Nephron progenitor cell (in vitro differentiated cells): Measurements from ENCODE around the gene HIVEP3.

Experiments
- DNase-seq: peaks from one replicate; pipeline ENCODE4 v3.0.0; 2021
- H3K27ac Mint-ChIP-seq: 2 replicates; pipeline ENCODE4 v1.8.0; 2021; ENCODE audit warnings: mild to moderate bottlenecking, moderate library complexity, mixed read lengths
- H3K27me3 Mint-ChIP-seq: 2 replicates; pipeline ENCODE4 v1.8.0; 2021; ENCODE audit warnings: mild to moderate bottlenecking, low read depth, mixed read lengths; ENCODE audit not compliant: poor library complexity
- H3K36me3 Mint-ChIP-seq: 2 replicates; pipeline ENCODE4 v1.8.0; 2021; ENCODE audit warnings: low read depth, mixed read lengths
- H3K4me1 Mint-ChIP-seq: 2 replicates; pipeline ENCODE4 v1.8.0; 2021; ENCODE audit warnings: mixed read lengths
- H3K4me3 Mint-ChIP-seq: 2 replicates; pipeline ENCODE4 v1.8.0; 2021; ENCODE audit warnings: mild to moderate bottlenecking, moderate library complexity, mixed read lengths
- H3K9me3 Mint-ChIP-seq: 2 replicates; pipeline ENCODE4 v1.8.0; 2021; ENCODE audit warnings: mild to moderate bottlenecking, moderate library complexity, mixed read lengths
- CTCF ChIP-seq: fragments of 200-600 bp; sonication (generic); IDR thresholded peaks from 2 replicates; pipeline ENCODE4 v1.5.0; 2021; ENCODE audit warnings: antibody characterized with exemption

Gene HIVEP3

DNA sequence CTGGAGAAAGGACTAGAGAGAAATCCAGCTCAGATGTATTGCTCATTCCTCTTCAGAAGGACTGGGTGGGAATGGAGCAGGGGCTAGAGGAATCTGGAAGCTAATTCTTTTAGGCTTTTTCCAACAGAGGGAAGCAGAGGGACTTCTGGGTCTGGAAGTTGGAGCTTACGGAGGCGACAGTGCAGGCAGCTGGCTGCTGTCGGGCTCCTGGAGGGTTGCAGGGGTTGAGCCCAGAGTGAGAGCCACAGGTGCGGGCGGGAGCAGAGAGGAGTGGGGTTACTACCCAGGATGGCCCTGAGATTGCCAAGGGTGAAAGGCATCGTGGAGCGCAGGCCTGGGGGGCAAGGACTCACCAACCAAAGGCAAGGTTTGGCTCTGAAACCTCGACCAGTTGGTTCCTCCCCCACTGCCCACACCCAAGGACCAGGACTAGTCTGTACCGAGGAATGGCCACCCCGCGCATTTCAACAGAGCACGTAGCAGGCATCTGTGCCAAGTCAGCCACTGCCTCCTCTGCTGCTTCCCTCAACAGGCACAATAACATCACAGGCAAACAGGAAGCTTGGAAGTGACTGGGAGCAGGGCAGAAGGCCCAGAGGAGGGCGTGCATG, 411.5 kb downstream of the HIVEP3 start:
- Mint-ChIP-seq H3K4me1 (peaks cover 44% of the 10 kb centered on the region), H3K36me3 (no peaks in the 10 kb centered on the region), H3K4me3 (no peak overlapping the region), H3K9me3 (no peaks in the 10 kb centered on the region), H3K27me3 (peaks cover 21% of the 10 kb centered on the region), H3K27ac (no peak overlapping the region)
- no peak for DNase-seq
- TF ChIP-seq CTCF: no peak

DNA sequence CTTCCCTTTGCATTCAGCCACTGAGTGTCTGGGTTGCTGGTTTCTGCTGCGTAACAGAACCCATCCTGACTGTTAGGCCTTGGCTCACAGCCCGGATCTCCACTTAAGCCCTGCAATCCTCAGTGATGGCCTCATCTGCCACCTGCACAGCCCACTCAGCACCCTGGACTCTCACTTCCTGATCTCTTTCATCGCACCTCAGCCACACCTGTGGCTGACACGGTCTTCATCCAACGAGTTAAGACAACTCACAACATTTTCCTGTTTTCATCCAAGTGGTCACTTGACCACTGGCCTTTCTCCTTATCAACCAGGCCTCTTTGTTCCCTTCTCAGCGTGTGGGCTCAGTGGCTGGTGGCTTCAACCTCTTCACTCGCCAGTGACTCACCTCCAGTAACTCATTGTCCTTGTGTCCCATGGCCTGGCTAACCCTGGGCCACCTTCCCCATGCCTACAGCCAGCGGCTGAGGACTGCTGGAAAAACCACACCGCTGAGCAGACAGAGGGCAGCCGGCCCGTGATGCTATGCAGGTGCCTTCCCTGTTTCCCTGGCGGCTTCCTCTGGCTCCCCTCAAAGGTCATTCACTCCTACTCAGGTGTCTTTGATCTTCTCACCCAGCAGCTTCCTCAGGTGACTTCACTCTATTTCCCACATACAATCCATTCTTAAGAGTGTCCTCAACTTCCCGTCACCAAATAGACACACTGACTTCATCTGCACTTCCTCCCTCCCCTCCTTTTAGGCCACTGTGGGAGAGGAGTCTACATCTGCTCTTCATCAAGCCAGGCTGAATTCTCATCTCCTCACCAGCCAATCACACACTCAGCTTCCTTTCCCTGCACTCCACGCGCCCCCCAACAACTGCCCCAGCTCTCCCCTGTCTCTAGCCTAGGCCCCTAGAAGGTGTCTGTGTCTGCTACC, 414.3 kb downstream of the HIVEP3 start:
- Mint-ChIP-seq H3K4me1 (peaks cover 44% of the 10 kb centered on the region), H3K27ac (no peak overlapping the region), H3K9me3 (no peaks in the 10 kb centered on the region), H3K36me3 (no peaks in the 10 kb centered on the region), H3K27me3 (peaks cover 18% of the 10 kb centered on the region), H3K4me3 (no peak overlapping the region)
- DNase-seq: no peak
- TF ChIP-seq CTCF: no peak

DNA sequence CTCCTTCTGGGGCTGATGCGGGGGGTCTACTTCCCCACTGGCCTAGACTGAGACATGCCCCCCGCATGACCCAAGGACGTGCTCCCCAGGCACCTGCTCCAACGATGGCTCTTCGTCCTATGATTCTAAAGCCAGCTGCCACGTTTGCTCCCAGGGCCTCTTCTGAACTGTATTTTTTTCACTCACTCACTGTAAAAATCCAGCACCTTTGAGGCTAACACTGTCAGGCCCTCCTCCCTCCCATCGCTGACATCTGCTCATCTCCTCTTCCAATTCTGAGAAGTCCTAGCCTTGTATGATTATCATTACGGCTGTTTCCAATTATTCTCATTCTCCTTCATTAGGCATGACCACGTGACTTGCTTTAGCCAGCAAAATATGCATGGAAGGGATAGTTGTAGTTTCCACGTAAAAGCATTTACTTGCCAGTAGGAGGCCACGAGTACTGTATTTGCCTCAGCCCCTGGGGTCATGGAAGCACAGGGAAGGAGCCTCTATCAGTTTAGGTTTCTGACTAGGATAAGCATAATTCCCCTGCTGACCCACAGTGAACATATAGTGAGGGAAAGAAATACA, 415.1 kb downstream of the HIVEP3 start:
- H3K27me3 Mint-ChIP-seq: peaks cover 18% of the 10 kb centered on the region
- DNase-seq: no peak
- H3K4me1 Mint-ChIP-seq: peaks cover 49% of the 10 kb centered on the region
- H3K36me3 Mint-ChIP-seq: no peaks in the 10 kb centered on the region
- H3K4me3 Mint-ChIP-seq: no peak overlapping the region
- no peaks in the 10 kb centered on the region for H3K9me3 Mint-ChIP-seq
- H3K27ac Mint-ChIP-seq: peak overlapping the region; percentile 71
- peak; percentile 13 for TF ChIP-seq CTCF

DNA sequence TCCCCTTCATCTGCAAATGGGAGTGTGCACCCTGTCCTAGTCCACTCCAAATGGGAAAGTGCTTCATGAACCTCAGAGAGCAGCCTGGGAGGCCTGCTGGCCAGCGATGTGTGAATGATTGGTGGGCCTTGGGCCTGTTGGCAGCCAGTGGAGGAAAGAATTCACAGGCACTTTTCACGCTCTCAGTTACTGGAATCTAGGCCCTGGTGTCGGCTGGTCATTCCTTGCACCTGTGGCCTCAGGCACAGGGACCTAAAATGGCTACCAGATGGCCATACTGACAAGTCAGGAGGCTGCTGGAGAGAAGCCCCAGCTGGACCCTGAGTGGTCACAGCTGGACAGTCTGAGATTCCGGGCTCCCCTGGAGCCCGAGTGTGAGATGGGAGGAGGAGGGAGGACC, 415.8 kb downstream of the HIVEP3 start:
- Mint-ChIP-seq H3K36me3 (no peaks in the 10 kb centered on the region), H3K27me3 (peaks cover 18% of the 10 kb centered on the region), H3K4me3 (no peak overlapping the region), H3K9me3 (no peaks in the 10 kb centered on the region), H3K27ac (no peak overlapping the region), H3K4me1 (peaks cover 55% of the 10 kb centered on the region)
- TF ChIP-seq CTCF: no peak
- peak; percentile 62 for DNase-seq

GRCh38 chr1:41501581-41501980, 417.1 kb downstream of the HIVEP3 start:
- no peak for TF ChIP-seq CTCF
- Mint-ChIP-seq H3K9me3 (no peaks in the 10 kb centered on the region), H3K27me3 (peaks cover 8% of the 10 kb centered on the region), H3K27ac (no peak overlapping the region), H3K36me3 (no peaks in the 10 kb centered on the region), H3K4me3 (no peak overlapping the region), H3K4me1 (peaks cover 55% of the 10 kb centered on the region)
- DNase-seq: no peak
